Heart right ventricle (tissue), 16 donors: ENCODE results near the gene SS18L1. TPM values are rescaled to one million over a fixed set of nuclear protein-coding genes. Genes with fewer than 3 reads are reported as not detected.

Experiments
- ATAC-seq, 8 donors: fragments of 200-7000 bp; cut with Tn5 transposase; one replicate each; pipeline ENCODE4 v1.9.1; 2020; ENCODE audit warnings: mild to moderate bottlenecking in 8 of 8, moderate library complexity in 8 of 8, moderate number of reproducible peaks in 1 of 8
- DNase-seq, 2 donors: peaks; one replicate each; pipeline ENCODE4 v3.0.0-alpha.2; 2020
- H3K27ac ChIP-seq, 10 donors: fragments of 200-600 bp; sonication (generic) in 2 of 10; one replicate each; pipeline versions ENCODE4 v1.5.0 to v1.8.0; 2020 to 2022; ENCODE audit warnings: mild to moderate bottlenecking in 3 of 10
- H3K27me3 ChIP-seq, 7 donors: fragments of 200-600 bp; one replicate each; pipeline ENCODE4 v1.8.0; 2021 to 2022; ENCODE audit warnings: mild to moderate bottlenecking in 2 of 7
- H3K36me3 ChIP-seq, 9 donors: fragments of 200-600 bp; sonication (generic) in 1 of 9; one replicate each; pipeline versions ENCODE4 v1.5.0 to v1.8.0; 2020 to 2022; ENCODE audit warnings: mild to moderate bottlenecking in 2 of 9
- H3K4me1 ChIP-seq, 9 donors: fragments of 200-600 bp; sonication (generic) in 1 of 9; one replicate each; pipeline versions ENCODE4 v1.5.0 to v1.8.0; 2020 to 2022; ENCODE audit warnings: mild to moderate bottlenecking in 4 of 9
- H3K4me3 ChIP-seq, 10 donors: fragments of 200-600 bp; sonication (generic) in 2 of 10; one replicate each; pipeline versions ENCODE4 v1.5.0 to v1.8.0; 2020 to 2022; ENCODE audit warnings: mild to moderate bottlenecking in 7 of 10, moderate library complexity in 2 of 10
- H3K9me3 ChIP-seq, 11 donors: fragments of 200-600 bp in 10 of 11; sonication (generic) in 2 of 11; one replicate each; pipeline versions ENCODE4 v1.5.0 to v1.8.0; 2013 to 2022; ENCODE audit warnings: mild to moderate bottlenecking in 2 of 11, control low read depth in 1 of 11, moderate library complexity in 1 of 11
- WGBS, 2 donors: extraction: QIAGEN DNeasy Blood & Tissue Kit; methylation state at CpG; one replicate each; pipeline ENCODE4 v1.1.7; 2013; ENCODE audit warnings: inconsistent platforms in 1 of 2; 5-methylcytosine and 5-hydroxymethylcytosine counted together
- intact Hi-C, 10 donors: fragments of 100-400 bp; cut with DNase I; formaldehyde crosslinking; loops; one replicate each; pipeline versions ENCODE4 v1.11.1 to v1.14.2; 2022
- polyA plus RNA-seq, 2 donors: library from polyadenylated mRNA; stranded (reverse); fragments of 200-250 nt; gene quantifications; one replicate each; pipeline ENCODE4 v1.2.3, GENCODE V29; 2013
- total RNA-seq, 10 donors: library from RNA; stranded (reverse); fragmentation: NEBNext Ultra II Directional in 3 of 10; extraction: Animal tissue kit (Norgen Biotek cat#: 25700) in 3 of 10; gene quantifications; one replicate each; pipeline versions ENCODE4 v1.2.1 to v1.2.4, GENCODE V29; 2021 to 2023
- TF ChIP-seq, protein P1 (sequence below), 9 donors: fragments of 200-600 bp; sonication (generic) in 2 of 9; IDR thresholded peaks; one replicate each; pipeline versions ENCODE4 v1.5.0 to v1.8.0; 2021 to 2022; ENCODE audit warnings: antibody characterized with exemption in 9 of 9, mild to moderate bottlenecking in 5 of 9, moderate library complexity in 1 of 9
- donor health status: Arrhythmogenic right ventricular cardiomyopathy.
- donor health status: ischemic (EF 13 %, LVEDD 7.1; RV severe dilation, severe dysfunction).
- donor health status: healthy with polysubstance abuse.
- donor health status: DM: no; HTN: yes; CAD: no.
- donor health status: DM: no; HTN: no; CAD: no.
- donor health status: ischemic (EF 25% LVEDD 6.9; RV normal size, moderate dysfunction).
- donor health status: ischemic (EF 25% LVEDD 5.7; RV mildly dilated, moderate dysfunction).
- donor health status: healthy.
- donor health status: DM: yes; HTN: yes; CAD: no.
- donor health status: Ischemic cardiomyopathy.
- donor health status: ischemic (EF 35%, LVEDD 5.7; RV mildly dilated, moderate dysfunction).
- donor health status: nonischemic (EF 11% LVEDD 7.7; RV severe dilation, severe dysfunction).
- donor health status: DM: yes; HTN: yes; CAD: no.
- donor health status: PGD.
- donor health status: ischemic (EF 29% LVEDD 5.4; RV normal size, mild dysfunction).
- donor health status: nonischemic (EF 23%, LVEDD 6.1; RV moderate dilation, normal function).

SS18L1 gene
- total and polyA plus RNA-seq, 12 donors = 5.2 to 22.3 (median 7.4) TPM

DNA sequence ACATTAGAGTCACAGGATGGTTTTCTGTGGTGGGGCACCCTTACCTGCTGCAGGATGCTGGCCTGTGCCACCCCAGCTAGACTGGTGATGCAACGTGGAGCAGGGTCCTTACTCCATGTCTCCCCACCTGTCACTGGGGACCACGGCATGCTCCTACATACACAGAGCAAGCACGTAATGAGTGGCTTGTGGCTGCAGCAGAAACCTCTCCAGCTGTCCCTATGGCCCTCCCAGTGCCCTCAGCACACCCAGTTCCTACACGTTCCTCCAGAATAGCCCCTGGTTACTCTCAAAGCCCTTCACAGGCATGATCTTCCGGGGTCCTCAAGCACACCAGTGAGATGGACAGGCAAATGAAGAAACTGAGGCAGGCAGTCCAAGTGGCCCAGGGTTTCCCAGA lies 24.5 kb upstream of the SS18L1 start:
- peaks cover 0 to 24% (median 15%) of the 10 kb centered on the region in 7 donors for H3K27me3 ChIP-seq
- H3K36me3 ChIP-seq = peaks cover 0 to 1% (median 0%) of the 10 kb centered on the region in 9 donors
- ATAC-seq = no peak
- H3K9me3 ChIP-seq = no peaks in the 10 kb centered on the region
- H3K4me1 ChIP-seq = peaks cover 5 to 54% (median 40%) of the 10 kb centered on the region in 9 donors
- no peak overlapping the region for H3K4me3 ChIP-seq
- no peak for DNase-seq
- TF ChIP-seq, protein P1, sequence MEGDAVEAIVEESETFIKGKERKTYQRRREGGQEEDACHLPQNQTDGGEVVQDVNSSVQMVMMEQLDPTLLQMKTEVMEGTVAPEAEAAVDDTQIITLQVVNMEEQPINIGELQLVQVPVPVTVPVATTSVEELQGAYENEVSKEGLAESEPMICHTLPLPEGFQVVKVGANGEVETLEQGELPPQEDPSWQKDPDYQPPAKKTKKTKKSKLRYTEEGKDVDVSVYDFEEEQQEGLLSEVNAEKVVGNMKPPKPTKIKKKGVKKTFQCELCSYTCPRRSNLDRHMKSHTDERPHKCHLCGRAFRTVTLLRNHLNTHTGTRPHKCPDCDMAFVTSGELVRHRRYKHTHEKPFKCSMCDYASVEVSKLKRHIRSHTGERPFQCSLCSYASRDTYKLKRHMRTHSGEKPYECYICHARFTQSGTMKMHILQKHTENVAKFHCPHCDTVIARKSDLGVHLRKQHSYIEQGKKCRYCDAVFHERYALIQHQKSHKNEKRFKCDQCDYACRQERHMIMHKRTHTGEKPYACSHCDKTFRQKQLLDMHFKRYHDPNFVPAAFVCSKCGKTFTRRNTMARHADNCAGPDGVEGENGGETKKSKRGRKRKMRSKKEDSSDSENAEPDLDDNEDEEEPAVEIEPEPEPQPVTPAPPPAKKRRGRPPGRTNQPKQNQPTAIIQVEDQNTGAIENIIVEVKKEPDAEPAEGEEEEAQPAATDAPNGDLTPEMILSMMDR (IDR thresholded peaks at IDR 0.05) = no peak
- WGBS, 2 donors = 61 to 68% methylated on average over 5 of the region's 5 CpGs
- peak overlapping the region in 9 of 10 donors; percentile 51 to 99 (median 94) for H3K27ac ChIP-seq
- intact Hi-C loops = loop anchor here in 4 of 10 donors (2.0 to 5.0 kb wide), 2 partner anchors 50 to 52 kb away; partner anchors contain the start of gene TAF4 (in 3 of the 4)

DNA sequence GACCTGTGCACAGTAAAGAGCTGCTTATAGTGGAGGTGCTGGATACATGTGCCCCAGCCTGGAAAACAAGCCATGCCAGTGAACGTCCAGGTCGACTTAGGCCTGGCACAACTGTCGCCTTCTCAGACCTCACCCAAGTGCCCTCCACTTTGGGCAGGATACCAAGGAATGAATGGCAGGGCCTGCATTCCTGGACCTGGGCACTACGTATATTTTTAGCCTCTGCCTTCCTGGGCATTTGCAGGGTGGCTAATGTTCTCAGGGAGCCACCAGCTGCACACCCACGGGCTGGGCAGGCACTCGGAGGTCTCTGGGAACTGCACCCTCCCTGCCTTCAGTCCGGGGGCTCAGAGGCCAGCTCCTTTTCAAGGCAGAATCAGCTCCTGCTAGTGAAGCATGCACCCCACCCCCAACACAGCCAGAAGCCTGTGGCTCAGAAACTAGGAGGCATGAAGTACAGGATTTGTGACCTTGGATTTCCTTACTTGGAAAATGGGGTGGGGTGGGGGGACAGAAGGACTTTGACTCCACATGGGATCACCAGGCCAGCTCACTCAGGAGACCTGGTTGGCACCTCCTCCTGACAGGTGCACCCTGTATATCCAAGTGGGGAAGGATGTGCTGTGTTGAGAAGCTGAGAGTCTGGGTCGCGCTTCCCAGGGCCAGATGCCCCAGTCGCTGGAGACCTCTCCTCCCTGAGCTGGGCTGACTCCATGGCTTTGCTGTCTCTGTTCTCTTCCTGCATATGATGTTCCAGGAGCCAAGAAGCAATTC lies 23.8 kb upstream of the SS18L1 start:
- Histone ChIP-seq H3K4me1 (peaks cover 5 to 59% (median 41%) of the 10 kb centered on the region in 9 donors), H3K27ac (peak overlapping the region; percentile 51 to 99 (median 94)), H3K4me3 (no peak overlapping the region), H3K36me3 (peaks cover 0 to 8% (median 0%) of the 10 kb centered on the region in 9 donors), H3K27me3 (peaks cover 0 to 24% (median 15%) of the 10 kb centered on the region in 7 donors), H3K9me3 (no peaks in the 10 kb centered on the region)
- intact Hi-C loops = loop anchor here in 8 of 10 donors (2.0 to 5.0 kb wide), 3 partner anchors 51 to 53 kb away; partner anchors contain the start of gene TAF4 (in 5 of the 8)
- WGBS, 2 donors = 52 to 53% methylated on average over 10 of the region's 10 CpGs
- TF ChIP-seq, protein P1 (IDR thresholded peaks at IDR 0.05) = no peak
- DNase-seq (peak; percentile 39 to 75), ATAC-seq (peak in 7 of 8 donors; percentile 3 to 58 (median 36))

DNA sequence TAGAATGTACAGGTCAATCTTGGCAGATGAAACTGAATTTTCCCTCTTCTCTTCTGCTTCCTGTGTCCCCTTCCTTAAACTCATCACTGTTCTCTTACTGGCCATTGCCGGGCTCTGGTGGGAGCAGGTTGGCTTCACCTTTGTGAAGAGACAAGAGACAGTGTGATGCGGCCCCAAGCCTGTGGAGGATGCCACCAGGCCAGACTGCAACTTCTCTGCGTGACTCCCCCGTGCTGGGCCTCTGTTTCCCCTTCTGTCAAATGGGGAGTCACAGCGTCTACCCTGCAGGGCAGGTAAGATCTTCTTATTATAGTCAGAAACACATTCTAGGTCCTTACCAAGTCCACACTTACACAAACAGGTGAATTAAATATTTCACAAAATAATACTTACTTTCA lies 23.2 kb upstream of the SS18L1 start:
- intact Hi-C loops = loop anchor here in 4 of 10 donors (2.0 to 5.0 kb wide), 2 partner anchors 53 to 54 kb away; partner anchors contain the start of gene TAF4 (in 2 of the 4)
- Histone ChIP-seq H3K4me3 (no peak overlapping the region), H3K9me3 (no peaks in the 10 kb centered on the region), H3K27ac (peak overlapping the region; percentile 51 to 99 (median 94)), H3K27me3 (peaks cover 0 to 24% (median 15%) of the 10 kb centered on the region in 7 donors), H3K36me3 (peaks cover 0 to 14% (median 5%) of the 10 kb centered on the region in 9 donors), H3K4me1 (peaks cover 5 to 59% (median 41%) of the 10 kb centered on the region in 9 donors)
- ATAC-seq (no peak), DNase-seq (no peak)
- WGBS, 2 donors = 87 to 94% methylated on average over 5 of the region's 5 CpGs
- TF ChIP-seq, protein P1 (IDR thresholded peaks at IDR 0.05) = no peak

DNA sequence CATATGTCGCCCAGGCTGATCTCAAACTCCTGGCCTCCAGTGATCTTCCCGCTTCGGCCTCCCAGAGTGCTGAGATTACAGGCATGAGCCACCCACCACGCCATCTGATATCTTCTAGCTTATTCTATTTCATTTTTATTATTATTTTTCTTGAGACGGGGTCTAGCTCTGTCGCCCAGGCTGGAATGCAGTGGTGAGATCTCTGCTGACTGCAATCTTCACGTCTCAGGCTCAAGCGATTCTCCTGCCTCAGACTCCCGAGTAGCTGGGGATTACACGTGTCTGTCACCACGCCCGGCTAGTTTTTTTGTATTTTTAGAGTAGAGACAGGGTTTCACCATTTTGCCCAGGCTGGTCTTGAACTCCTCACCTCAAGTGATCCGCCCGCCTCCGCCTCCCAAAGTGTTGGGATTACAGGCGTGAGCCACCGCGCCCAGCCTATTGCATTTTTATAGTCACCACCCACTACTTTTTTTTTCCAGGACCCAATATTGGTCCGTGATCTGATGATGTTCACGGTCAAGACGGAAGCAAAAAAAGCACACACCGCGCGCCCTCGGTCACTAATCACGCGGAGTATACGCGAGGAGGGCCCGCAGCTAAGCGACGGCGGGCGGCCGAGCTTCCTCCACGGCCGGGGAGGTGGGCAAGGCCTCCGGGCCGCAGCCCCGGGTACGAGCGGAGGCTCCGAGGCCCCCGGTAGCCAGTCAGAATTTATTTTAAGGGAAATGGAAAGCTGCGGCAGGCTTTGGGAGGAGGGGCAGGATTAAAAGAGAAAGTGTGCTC lies 22.4 kb upstream of the SS18L1 start:
- 14 to 15% methylated on average over 45 of the region's 45 CpGs for whole genome bisulfite sequencing, 2 donors
- intact Hi-C loops = loop anchor here in 4 of 10 donors (2.0 to 5.0 kb wide), 2 partner anchors 54 kb away; partner anchors contain the start of gene TAF4 (in 2 of the 4)
- Histone ChIP-seq H3K4me3 (peak overlapping the region; percentile 45 to 94 (median 72)), H3K36me3 (peaks cover 0 to 22% (median 14%) of the 10 kb centered on the region in 9 donors), H3K4me1 (peaks cover 5 to 59% (median 41%) of the 10 kb centered on the region in 9 donors), H3K9me3 (no peaks in the 10 kb centered on the region), H3K27ac (peak overlapping the region; percentile 85 to 99 (median 94)), H3K27me3 (peaks cover 0 to 22% (median 15%) of the 10 kb centered on the region in 7 donors)
- no peak for DNase-seq
- peak in 4 of 8 donors; percentile 2 to 5 (median 4) for ATAC-seq
- TF ChIP-seq, protein P1 (IDR thresholded peaks at IDR 0.05) = no peak
